Measurements from ENCODE around the gene MAP10.

Gene MAP10

GRCh38 chr1:232795497-232796053, 9.6 kb upstream of the MAP10 start:
- DNase-seq (ENCODE audit: low read depth, low spot score), result no peak

- DNase-seq (ENCODE audit: low read depth, low spot score), result no peak
Measured at GRCh38 chr1:232797856-232798510, 7.2 kb upstream of the MAP10 start.

DNA sequence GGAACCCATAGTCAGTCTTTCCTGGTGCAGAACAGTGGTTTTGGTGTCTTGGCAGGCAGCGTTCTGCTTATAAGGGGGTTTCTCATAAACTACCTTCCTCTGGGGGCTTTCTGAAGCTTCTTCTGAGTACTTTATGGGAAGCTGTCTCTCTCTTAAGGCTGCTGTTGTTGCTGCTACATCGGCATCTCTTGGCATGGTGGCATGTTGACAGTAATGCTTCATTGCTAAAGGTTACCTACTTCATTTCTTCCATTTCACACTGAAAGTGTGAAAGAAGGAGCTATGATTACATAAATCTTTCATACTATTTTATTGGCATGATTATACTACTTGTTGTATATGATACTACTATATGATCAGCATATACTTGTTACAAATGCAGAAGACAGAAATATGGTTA, 6.3 kb upstream of the MAP10 start:
- DNase-seq (ENCODE audit: low read depth, low spot score), result no peak

GRCh38 chr1:232806186-232806510, 932 bp downstream of the MAP10 start:
- DNase-seq (ENCODE audit: low read depth, low spot score), result no peak

DNA sequence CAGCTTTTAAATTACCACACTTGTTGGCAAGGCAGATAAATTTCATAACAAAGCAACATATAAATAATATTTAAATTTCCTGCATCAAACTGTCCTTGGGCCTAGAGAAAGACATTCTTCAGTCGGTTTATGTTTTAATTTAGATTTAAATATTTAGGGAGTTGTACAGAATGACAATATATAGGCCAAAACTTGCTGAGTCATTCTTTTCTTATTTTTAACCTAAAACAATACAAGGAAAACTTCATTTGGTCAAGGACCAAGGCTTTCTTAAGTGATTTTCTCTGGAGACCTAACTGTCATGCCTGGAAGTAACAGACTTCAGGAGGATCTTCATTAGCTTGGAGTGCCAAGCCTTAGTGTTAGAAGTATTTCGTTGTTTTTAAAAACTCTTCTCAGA, 5.6 kb downstream of the MAP10 start:
- DNase-seq (ENCODE audit: low read depth, low spot score), result no peak

DNA sequence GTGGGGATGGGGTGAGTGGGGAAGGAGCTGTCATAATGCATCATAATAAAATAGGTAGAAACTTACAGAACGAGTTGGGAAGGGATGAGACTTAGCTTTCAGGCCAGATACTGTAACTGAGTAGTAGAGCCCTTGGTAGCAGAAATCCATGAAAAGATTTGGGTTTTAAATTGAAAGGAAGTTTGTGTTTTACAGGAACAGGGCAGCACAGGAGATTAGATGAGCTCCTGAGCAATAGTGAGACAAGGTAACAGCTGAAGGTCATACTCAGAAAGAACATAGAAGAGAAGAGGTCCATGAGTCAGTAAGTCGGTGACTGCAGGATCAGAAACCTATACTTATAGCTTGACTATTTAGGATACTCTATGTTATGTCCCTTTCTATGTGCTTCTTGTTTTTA, 7.3 kb downstream of the MAP10 start:
- DNase-seq (ENCODE audit: low read depth, low spot score), result no peak

GRCh38 chr1:232813097-232813496, 7.9 kb downstream of the MAP10 start:
- no peak for DNase-seq (ENCODE audit: low read depth, low spot score)

DNA sequence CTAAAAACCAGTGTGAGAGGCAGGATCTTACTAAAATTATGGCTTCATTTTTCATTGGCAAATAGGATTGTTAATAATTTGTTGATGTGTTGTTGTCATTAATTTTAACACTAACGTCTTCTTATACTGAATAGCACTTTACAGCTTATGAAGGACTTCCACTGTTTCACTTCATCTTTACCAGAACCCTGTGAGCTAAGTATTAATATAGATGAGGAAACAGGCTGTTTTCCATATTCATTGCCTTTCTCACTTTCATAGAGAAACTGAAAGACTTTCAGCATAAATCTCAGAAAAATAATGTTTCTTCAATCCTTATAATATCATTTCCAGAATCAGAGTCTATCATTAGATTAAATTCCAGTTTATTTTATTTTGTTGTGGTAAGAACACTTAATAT, 8.5 kb downstream of the MAP10 start:
- no peak for DNase-seq (ENCODE audit: low read depth, low spot score)

GRCh38 chr1:232816324-232816723, 11.1 kb downstream of the MAP10 start:
- DNase-seq (ENCODE audit: low read depth, low spot score), result no peak

DNA sequence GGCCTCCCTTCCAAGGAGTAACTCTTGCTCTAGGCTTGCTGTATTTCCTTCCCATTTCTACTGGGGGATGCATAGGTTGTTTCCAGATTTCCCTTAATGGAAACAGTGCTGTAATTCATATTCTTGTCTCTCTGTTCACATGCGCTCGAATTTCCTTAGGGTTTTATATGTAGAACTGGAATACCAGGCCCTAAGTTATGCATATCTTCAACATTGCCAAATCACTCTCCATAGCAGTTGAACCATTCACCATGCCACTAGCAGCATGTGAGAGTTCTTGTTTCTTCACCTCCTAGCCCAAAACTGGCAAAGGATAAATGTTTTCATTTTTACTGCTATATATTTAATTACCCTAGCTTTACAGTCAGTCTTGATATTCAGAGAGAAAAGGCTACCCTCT, 12.8 kb downstream of the MAP10 start:
- no peak for DNase-seq (ENCODE audit: low read depth, low spot score)

DNA sequence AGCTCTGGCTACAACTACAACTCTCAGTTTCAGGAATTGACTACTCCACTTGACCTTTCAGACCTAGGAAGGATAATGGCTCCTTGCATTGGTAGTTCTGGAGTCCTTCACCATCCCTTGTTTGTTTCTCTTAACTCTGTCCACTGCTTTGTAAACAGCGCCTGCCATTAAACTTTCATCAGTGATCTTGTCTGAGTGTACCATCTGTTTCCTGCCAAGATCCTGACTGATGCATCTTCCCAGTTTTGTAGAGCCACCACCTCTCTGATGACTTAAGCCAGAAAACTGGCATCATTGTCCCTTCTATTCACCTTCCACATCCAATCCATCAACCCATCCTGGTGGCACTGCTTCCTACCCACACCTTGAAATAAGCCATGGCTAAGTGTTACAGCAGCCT, 15.2 kb downstream of the MAP10 start:
- no peak for DNase-seq (ENCODE audit: low read depth, low spot score)

DNA sequence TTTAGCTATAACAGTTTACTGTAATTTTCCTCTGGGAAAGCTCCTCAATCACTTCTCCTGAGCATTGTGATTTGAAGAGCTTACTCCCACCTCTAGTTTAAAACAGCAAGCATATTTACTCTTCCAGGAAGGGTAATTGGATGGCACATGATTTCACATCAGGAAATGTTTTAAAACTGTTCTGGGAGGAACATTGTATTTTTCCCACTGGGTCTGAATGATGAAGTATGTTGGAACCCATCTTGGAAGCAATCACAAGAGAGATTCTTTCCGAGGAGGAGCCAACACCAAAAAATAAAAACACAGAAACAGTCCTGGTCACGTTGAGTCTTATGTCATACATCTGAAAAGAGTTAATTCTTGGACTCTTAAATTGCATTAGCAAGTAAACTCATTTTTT, 17.3 kb downstream of the MAP10 start:
- no peak for DNase-seq (ENCODE audit: low read depth, low spot score)

GRCh38 chr1:232826318-232826717, 21.1 kb downstream of the MAP10 start:
- DNase-seq (ENCODE audit: low read depth, low spot score), result no peak

DNA sequence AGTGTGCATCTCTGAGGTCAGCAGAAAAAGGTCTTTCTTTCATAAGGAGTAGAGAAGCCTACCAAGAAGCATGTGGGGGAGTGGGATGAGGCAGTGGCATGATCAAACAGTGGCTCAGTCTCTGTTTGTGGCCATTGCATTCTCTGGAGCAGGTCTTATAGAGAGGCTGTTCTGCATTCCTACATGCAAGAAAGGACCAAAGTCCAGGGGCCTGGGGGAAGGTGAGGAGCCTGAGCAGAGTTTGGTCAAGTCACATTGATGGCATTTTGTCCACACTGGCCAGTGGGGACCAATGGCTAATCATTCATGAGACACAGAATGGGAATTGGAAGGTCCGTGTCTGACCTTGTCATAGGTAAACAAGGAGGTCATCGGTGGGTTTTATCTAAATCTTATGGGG, 25.4 kb downstream of the MAP10 start:
- no peak for DNase-seq (ENCODE audit: low read depth, low spot score)

- no peak for DNase-seq (ENCODE audit: low read depth, low spot score)
Measured at GRCh38 chr1:232831895-232832294, 26.7 kb downstream of the MAP10 start.

- DNase-seq (ENCODE audit: low read depth, low spot score), result no peak
Measured at GRCh38 chr1:232834066-232834465, 28.9 kb downstream of the MAP10 start.

GRCh38 chr1:232835166-232835565, 29.9 kb downstream of the MAP10 start:
- DNase-seq (ENCODE audit: low read depth, low spot score), result no peak

GRCh38 chr1:232837087-232837486, 31.9 kb downstream of the MAP10 start:
- DNase-seq (ENCODE audit: low read depth, low spot score), result no peak

DNA sequence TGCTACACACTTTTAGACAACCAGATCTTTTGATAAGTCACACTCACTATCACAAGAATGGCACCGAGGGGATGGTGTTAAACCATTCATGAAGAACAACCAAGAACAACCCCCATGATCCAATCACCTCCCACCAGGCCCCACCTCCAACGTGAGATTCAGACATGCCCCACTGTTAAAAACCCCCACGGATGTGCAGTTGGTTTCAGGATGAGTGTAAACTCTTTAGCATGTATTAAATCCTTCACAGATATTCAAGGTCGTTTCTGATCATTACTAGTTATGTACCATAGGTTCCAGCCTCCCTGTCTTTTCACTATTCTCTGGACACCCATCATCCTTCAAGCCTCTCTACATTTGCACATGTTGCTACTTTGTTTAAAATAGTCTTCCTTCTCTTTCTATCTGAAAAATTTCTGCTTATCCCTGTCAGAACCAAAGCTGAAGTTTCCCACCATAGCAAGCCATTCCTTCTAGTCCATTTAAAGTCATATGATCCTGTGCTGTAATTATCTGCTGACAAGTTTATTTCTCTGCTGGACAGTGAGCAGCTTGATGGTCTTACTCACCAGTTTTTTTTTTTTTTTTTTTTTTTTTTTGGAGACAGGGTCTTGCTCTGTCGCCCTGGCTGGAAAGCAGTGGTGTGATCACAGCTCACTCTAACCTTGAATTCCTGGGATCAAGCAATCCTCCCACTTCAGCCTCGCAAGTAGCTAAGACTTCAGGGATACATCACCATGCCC, 36.8 kb downstream of the MAP10 start:
- DNase-seq (ENCODE audit: low read depth, low spot score), result no peak

DNA sequence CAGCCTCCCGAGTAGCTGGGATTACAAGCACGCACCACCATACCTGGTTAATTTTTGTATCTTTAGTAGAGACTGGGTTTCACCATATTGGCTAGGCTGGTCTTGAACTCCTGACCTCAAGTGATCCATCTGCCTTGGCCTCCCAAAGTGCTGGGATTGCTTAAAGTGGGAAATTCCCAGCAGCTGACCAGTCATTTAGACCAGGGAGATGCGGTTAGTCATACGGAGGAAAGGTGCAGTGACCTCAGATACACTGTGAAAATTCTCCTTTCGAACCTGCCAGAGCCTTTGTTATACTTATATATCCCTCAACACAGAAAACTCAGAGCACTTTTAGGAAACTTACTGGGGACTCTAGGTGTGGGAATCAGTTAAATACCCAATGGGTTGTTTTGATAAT, 39.6 kb downstream of the MAP10 start:
- DNase-seq (ENCODE audit: low read depth, low spot score), result no peak

DNA sequence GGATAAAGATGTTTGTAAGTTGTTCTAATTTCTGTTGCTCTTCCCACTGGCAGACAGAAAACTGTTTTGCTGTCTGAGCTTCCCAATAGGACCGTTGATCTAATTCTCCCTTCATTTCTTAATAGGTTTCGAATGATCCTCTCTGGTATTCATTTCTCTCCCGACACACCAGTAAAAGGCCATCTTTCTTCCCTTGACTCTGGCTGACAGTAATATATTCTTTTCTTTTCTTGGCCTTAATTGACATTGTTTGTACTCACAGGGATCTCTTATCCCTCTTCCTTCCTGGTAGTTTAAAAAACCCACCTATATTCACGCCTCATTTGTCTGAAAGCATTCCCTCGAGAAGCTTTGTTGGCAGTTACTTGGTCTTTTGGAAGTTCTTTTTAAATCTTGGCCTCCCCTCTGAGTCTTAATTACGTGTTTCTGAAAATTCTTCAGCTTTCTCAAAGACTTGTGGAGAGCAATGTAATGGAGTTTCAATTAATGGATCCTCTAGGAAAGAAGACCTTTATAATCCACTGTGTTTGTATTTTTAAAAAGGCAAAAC, 40.3 kb downstream of the MAP10 start:
- DNase-seq (ENCODE audit: low read depth, low spot score), result no peak

- DNase-seq (ENCODE audit: low read depth, low spot score), result no peak
Measured at GRCh38 chr1:232851532-232851931, 46.3 kb downstream of the MAP10 start.
